GM19372 (cell line): Measurements from ENCODE around the gene MYO3B.

Experiments used
- ATAC-seq: cut with Tn5 transposase; IDR thresholded peaks from one replicate; pipeline ENCODE4 v1.9.1; 2021; ENCODE audit warnings: mild to moderate bottlenecking, low read depth, moderate library complexity; ENCODE audit not compliant: unreplicated experiment

Gene MYO3B

GRCh38 chr2:170493426-170494097, 315.6 kb downstream of the MYO3B start:
- no peak for ATAC-seq

- ATAC-seq: no peak
These were observed 317.9 kb downstream of the MYO3B start for GRCh38 chr2:170495896-170496295.

GRCh38 chr2:170498619-170499018, 320.7 kb downstream of the MYO3B start:
- no peak for ATAC-seq

GRCh38 chr2:170500104-170500503, 322.2 kb downstream of the MYO3B start:
- ATAC-seq: no peak

- ATAC-seq: no peak
These were observed 322.8 kb downstream of the MYO3B start for GRCh38 chr2:170500770-170501169.

GRCh38 chr2:170501421-170502043, 323.6 kb downstream of the MYO3B start:
- ATAC-seq: no peak

- no peak for ATAC-seq
These were observed 324.6 kb downstream of the MYO3B start for GRCh38 chr2:170502361-170503130.

GRCh38 chr2:170503563-170503962, 325.6 kb downstream of the MYO3B start:
- no peak for ATAC-seq

- no peak for ATAC-seq
These were observed 326.2 kb downstream of the MYO3B start for GRCh38 chr2:170503971-170504809.

- no peak for ATAC-seq
These were observed 326.8 kb downstream of the MYO3B start for GRCh38 chr2:170504810-170505145.

- ATAC-seq: no peak
These were observed 327.8 kb downstream of the MYO3B start for GRCh38 chr2:170505631-170506275.

- ATAC-seq: no peak
These were observed 331.7 kb downstream of the MYO3B start for GRCh38 chr2:170509452-170510193.

GRCh38 chr2:170512266-170512665, 334.3 kb downstream of the MYO3B start:
- ATAC-seq: no peak

- no peak for ATAC-seq
These were observed 336.2 kb downstream of the MYO3B start for GRCh38 chr2:170514140-170514539.

GRCh38 chr2:170517538-170517937, 339.6 kb downstream of the MYO3B start:
- no peak for ATAC-seq

GRCh38 chr2:170518911-170519310, 341.0 kb downstream of the MYO3B start:
- ATAC-seq: no peak

GRCh38 chr2:170521299-170521698, 343.4 kb downstream of the MYO3B start:
- no peak for ATAC-seq

- ATAC-seq: no peak
These were observed 345.6 kb downstream of the MYO3B start for GRCh38 chr2:170523506-170523905.

- peak; percentile 59 for ATAC-seq
These were observed 347.1 kb downstream of the MYO3B start for GRCh38 chr2:170524828-170525565.
